Measurements from ENCODE around the gene AGPAT2. TPM values are rescaled to one million over a fixed set of nuclear protein-coding genes. Genes with fewer than 3 reads are reported as not detected.
"Not testable (repeated sequence)": the region's sequence is repeated elsewhere in the genome, so short reads cannot be mapped to it uniquely, and the experiment has no call there.

The AGPAT2 gene
- total RNA-seq, 1 experiment from 2014 or later = 124 TPM

- H2AFZ ChIP-seq = peak overlapping the region; percentile 77; the same call in 1 of the 2 replicates
- no peak overlapping the region for H3K27ac ChIP-seq
- TSS peak; percentile 23 for BruUV-seq (replicated peaks)
- ChIA-PET POLR2A (ENCODE audit: unreplicated experiment) (no interaction called here), CTCF (interaction anchor here (0.7 kb wide), 1 partner anchor 357 kb away, joined by 7 read pairs; no protein-coding TSS in a partner anchor)
- no peaks in the 10 kb centered on the region for H3K9me3 ChIP-seq (ENCODE audit: insufficient read depth, low read depth)
- H3K79me2 ChIP-seq (ENCODE audit: low read depth) = peaks cover 10% of the 10 kb centered on the region; the same call in 1 of the 2 replicates
- peak overlapping the region; percentile 68 for H3K4me3 ChIP-seq
- peaks cover 17% of the 10 kb centered on the region for H3F3A ChIP-seq (ENCODE audit: insufficient read depth, low read depth)
- intact Hi-C loops (cut with micrococcal nuclease; ENCODE audit: unreplicated experiment) = no loop called here
- DNase-seq = no peak
- no peaks in the 10 kb centered on the region for H4K20me1 ChIP-seq (ENCODE audit: insufficient read depth)
- H3K4me1 ChIP-seq (replicated peaks; ENCODE audit: insufficient read depth) = peaks cover 10% of the 10 kb centered on the region
- TF ChIP-seq CTCF (conservative IDR thresholded peaks at IDR 0.05) = no peak
- TF ChIP-seq EZH2 (IDR thresholded peaks at IDR 0.05; ENCODE audit: low read depth) = no peak
- H3K9me2 ChIP-seq (ENCODE audit: insufficient read depth) = no peaks in the 10 kb centered on the region
- peak overlapping the region; percentile 91 for H3K4me2 ChIP-seq
- H3K27me3 ChIP-seq (ENCODE audit: insufficient read depth, low read depth) = no peaks in the 10 kb centered on the region
- H3K36me3 ChIP-seq (ENCODE audit: low read depth) = no peaks in the 10 kb centered on the region
These were observed 25.7 kb upstream of the AGPAT2 start for GRCh38 chr9:136712690-136713544.

- TF ChIP-seq CTCF (conservative IDR thresholded peaks at IDR 0.05) (no peak), EZH2 (IDR thresholded peaks at IDR 0.05; ENCODE audit: low read depth) (no peak)
- H3K9me3 ChIP-seq (ENCODE audit: insufficient read depth, low read depth) = no peaks in the 10 kb centered on the region
- peak within 1 kb of the TSS; percentile 68 for H3K4me3 ChIP-seq
- CTCF ChIA-PET = interaction anchor here (0.7 kb wide), 1 partner anchor 358 kb away, joined by 7 read pairs; no protein-coding TSS in a partner anchor
- peak within 1 kb of the TSS; percentile 91 for H3K4me2 ChIP-seq
- peak within 1 kb of the TSS; percentile 77; the same call in 1 of the 2 replicates for H2AFZ ChIP-seq
- no TSS peak for BruUV-seq (replicated peaks)
- no peaks in the 10 kb centered on the region for H3K9me2 ChIP-seq (ENCODE audit: insufficient read depth)
- DNase-seq = no peak
- intact Hi-C loops (cut with micrococcal nuclease; ENCODE audit: unreplicated experiment) = loop anchor here (2.0 kb wide), 1 partner anchor 17 kb away; no protein-coding TSS in a partner anchor
- H3F3A ChIP-seq (ENCODE audit: insufficient read depth, low read depth) = peaks cover 17% of the 10 kb centered on the region
- POLR2A ChIA-PET (ENCODE audit: unreplicated experiment) = no interaction called here
- no peaks in the 10 kb centered on the region for H3K27me3 ChIP-seq (ENCODE audit: insufficient read depth, low read depth)
- H3K36me3 ChIP-seq (ENCODE audit: low read depth) = no peaks in the 10 kb centered on the region
- H3K79me2 ChIP-seq (ENCODE audit: low read depth) = peaks cover 10% of the 10 kb centered on the region; the same call in 1 of the 2 replicates
- H4K20me1 ChIP-seq (ENCODE audit: insufficient read depth) = no peaks in the 10 kb centered on the region
- H3K27ac ChIP-seq = no peak within 1 kb of the TSS
- peaks cover 10% of the 10 kb centered on the region for H3K4me1 ChIP-seq (replicated peaks; ENCODE audit: insufficient read depth)
These were observed 24.8 kb upstream of the AGPAT2 start, which contains the start of gene DIPK1B for GRCh38 chr9:136711751-136712689. Gene DIPK1B, plus strand, starts transcription at chr9:136712572. Its CDS starts 94 bp downstream, at chr9:136712666.

- H3K9me3 ChIP-seq (ENCODE audit: insufficient read depth, low read depth); H3K27me3 ChIP-seq (ENCODE audit: insufficient read depth, low read depth); H2AFZ ChIP-seq; BruUV-seq (replicated peaks); H3K4me3 ChIP-seq; H3K36me3 ChIP-seq (ENCODE audit: low read depth); DNase-seq; H3K27ac ChIP-seq; H3K9me2 ChIP-seq (ENCODE audit: insufficient read depth); H3K4me2 ChIP-seq; CTCF ChIA-PET; H4K20me1 ChIP-seq (ENCODE audit: insufficient read depth): not testable (repeated sequence)
- Histone ChIP-seq H3F3A (ENCODE audit: insufficient read depth, low read depth) (peaks cover 17% of the 10 kb centered on the region), H3K79me2 (ENCODE audit: low read depth) (peaks cover 10% of the 10 kb centered on the region; the same call in 1 of the 2 replicates), H3K4me1 (replicated peaks; ENCODE audit: insufficient read depth) (peaks cover 10% of the 10 kb centered on the region)
- intact Hi-C loops (cut with micrococcal nuclease; ENCODE audit: unreplicated experiment) = loop anchor here (2.0 kb wide), 1 partner anchor 16 kb away; no protein-coding TSS in a partner anchor
- POLR2A ChIA-PET (ENCODE audit: unreplicated experiment) = interaction anchor here (0.7 kb wide), 1 partner anchor 76 kb away, joined by 6 read pairs; no protein-coding TSS in a partner anchor
These were observed 24.0 kb upstream of the AGPAT2 start for GRCh38 chr9:136711219-136711648.
